Tibial nerve (tissue), 4 donors: ENCODE data around the gene TJP3. TPM values are rescaled to one million over a fixed set of nuclear protein-coding genes. Genes with fewer than 3 reads are reported as not detected.
A peak's percentile ranks its signal among the peaks of the same experiment; 100 is the strongest.
"Not testable (repeated sequence)": the region's sequence is repeated elsewhere in the genome, so short reads cannot be mapped to it uniquely, and the experiment has no call there.

ENCODE experiments used
- DNase-seq, 2 donors: peaks; one replicate each; pipeline ENCODE4 v3.0.0-alpha.2; 2019; ENCODE audit warnings: low spot score in 2 of 2
- H3K27ac ChIP-seq, 4 donors: fragments of 200-600 bp; sonication (generic) in 3 of 4; one replicate each; pipeline ENCODE4 v1.5.1; 2017 to 2019; ENCODE audit warnings: mild to moderate bottlenecking in 1 of 4
- H3K27me3 ChIP-seq, 2 donors: fragments of 200-600 bp; sonication (generic) in 1 of 2; one replicate each; pipeline versions ENCODE4 v1.5.1 to v1.6.0; 2017 to 2019
- H3K36me3 ChIP-seq, 3 donors: fragments of 200-600 bp; sonication (generic); one replicate each; pipeline ENCODE4 v1.5.1; 2018 to 2019
- H3K4me1 ChIP-seq, 4 donors: fragments of 200-600 bp; sonication (generic) in 3 of 4; one replicate each; pipeline ENCODE4 v1.5.1; 2017 to 2019
- H3K4me3 ChIP-seq, 4 donors: fragments of 200-600 bp; sonication (generic) in 3 of 4; one replicate each; pipeline ENCODE4 v1.5.1; 2017 to 2019; ENCODE audit warnings: mild to moderate bottlenecking in 1 of 4, moderate library complexity in 1 of 4
- H3K9me3 ChIP-seq, 4 donors: fragments of 200-600 bp; sonication (generic) in 3 of 4; one replicate each; pipeline ENCODE4 v1.5.1; 2017 to 2019
- CTCF ChIP-seq, 5 experiments: fragments of 200-600 bp in 3 of 5; fragments of 450-650 bp in 2 of 5; sonication (generic) in 3 of 5; IDR thresholded peaks; one replicate each; pipeline ENCODE4 v1.5.1; 2016 to 2019; ENCODE audit warnings: antibody characterized with exemption in 5 of 5, mild to moderate bottlenecking in 3 of 5, moderate library complexity in 2 of 5
- EP300 ChIP-seq, 2 donors: sonication (generic); formaldehyde crosslinking; IDR thresholded peaks; one replicate each; pipeline ENCODE4 v1.6.1; 2017; ENCODE audit warnings: antibody characterized with exemption in 2 of 2, mild to moderate bottlenecking in 1 of 2
- POLR2A ChIP-seq, 2 donors: fragments of 450-650 bp; IDR thresholded peaks; one replicate each; pipeline ENCODE4 v1.6.1; 2017; ENCODE audit warnings: antibody characterized with exemption in 2 of 2, mild to moderate bottlenecking in 2 of 2, moderate library complexity in 2 of 2
- WGBS, 2 donors: methylation state at CpG; one replicate each; pipeline ENCODE4 v1.1.5; 2018; 5-methylcytosine and 5-hydroxymethylcytosine counted together
- total RNA-seq, 4 donors: library from RNA; depleted of rRNA; stranded (reverse); fragments of >200 nt; gene quantifications; one replicate each; pipeline ENCODE4 v1.1.0, GENCODE V29; 2016

TJP3 gene
- total RNA-seq, 4 donors from 2014 or later: 0.21 to 0.90 (median 0.22) TPM; not detected in 1

- peaks cover 2 to 81% (median 12%) of the 10 kb centered on the region in 3 donors for H3K36me3 ChIP-seq
- H3K27ac ChIP-seq: no peak overlapping the region
- no peak for DNase-seq
- H3K27me3 ChIP-seq: no peaks in the 10 kb centered on the region
- no peak for TF ChIP-seq POLR2A (IDR thresholded peaks at IDR 0.05)
- no peak for TF ChIP-seq EP300 (IDR thresholded peaks at IDR 0.05)
- no peak for TF ChIP-seq CTCF (IDR thresholded peaks at IDR 0.05)
- H3K9me3 ChIP-seq: no peaks in the 10 kb centered on the region
- peaks cover 0 to 3% (median under 1%) of the 10 kb centered on the region in 4 donors for H3K4me1 ChIP-seq
- 95% methylated on average over 27 to 38 of the region's 51 CpGs for WGBS, 2 donors
- H3K4me3 ChIP-seq: no peak overlapping the region
Measured at GRCh38 chr19:3753631-3754410, 45.6 kb downstream of the TJP3 start.

GRCh38 chr19:3757705-3758104 lies 49.5 kb downstream of the TJP3 start:
- peaks cover 0 to 62% (median 0%) of the 10 kb centered on the region in 3 donors for H3K36me3 ChIP-seq
- 95% methylated on average over 7 of the region's 7 CpGs for WGBS, 2 donors

GRCh38 chr19:3758297-3758696 lies 50.1 kb downstream of the TJP3 start:
- H3K36me3 ChIP-seq: peaks cover 0 to 56% (median 0%) of the 10 kb centered on the region in 3 donors
- not testable (repeated sequence) for DNase-seq, H3K4me3 ChIP-seq, H3K27me3 ChIP-seq, H3K9me3 ChIP-seq, H3K27ac ChIP-seq
- WGBS, 2 donors: 96 to 98% methylated on average over 13 of the region's 13 CpGs
- H3K4me1 ChIP-seq: peaks cover 0 to 40% (median 15%) of the 10 kb centered on the region in 4 donors

More at GRCh38 chr19:3757705-3758104, 49.5 kb downstream of the TJP3 start:
- H3K4me1 ChIP-seq: peaks cover 0 to 35% (median 15%) of the 10 kb centered on the region in 4 donors
- DNase-seq, H3K27ac ChIP-seq, H3K27me3 ChIP-seq, H3K9me3 ChIP-seq, H3K4me3 ChIP-seq: not testable (repeated sequence)

GRCh38 chr19:3759482-3760254 lies 51.5 kb downstream of the TJP3 start:
- TF ChIP-seq EP300 (IDR thresholded peaks at IDR 0.05) (no peak), CTCF (IDR thresholded peaks at IDR 0.05) (no peak), POLR2A (IDR thresholded peaks at IDR 0.05) (no peak)
- Histone ChIP-seq H3K4me1 (peaks cover 0 to 43% (median 15%) of the 10 kb centered on the region in 4 donors), H3K27me3 (no peaks in the 10 kb centered on the region), H3K27ac (no peak overlapping the region), H3K9me3 (no peaks in the 10 kb centered on the region), H3K36me3 (peaks cover 0 to 42% (median 0%) of the 10 kb centered on the region in 3 donors), H3K4me3 (no peak overlapping the region)
- 83 to 85% methylated on average over 8 to 17 of the region's 19 CpGs for WGBS, 2 donors
- no peak for DNase-seq

- peaks cover 0 to 43% (median 15%) of the 10 kb centered on the region in 4 donors for H3K4me1 ChIP-seq
- H3K4me3 ChIP-seq: peak overlapping the region; percentile 75 to 98 (median 85)
- peaks cover 0 to 45% (median 6%) of the 10 kb centered on the region in 3 donors for H3K36me3 ChIP-seq
- TF ChIP-seq POLR2A (IDR thresholded peaks at IDR 0.05) (no peak), EP300 (IDR thresholded peaks at IDR 0.05) (no peak), CTCF (IDR thresholded peaks at IDR 0.05) (no peak)
- WGBS, 2 donors: 24 to 34% methylated on average over 7 of the region's 7 CpGs
- DNase-seq: no peak
- H3K27ac ChIP-seq: peak overlapping the region; percentile 96 to 99 (median 96)
- H3K27me3 ChIP-seq: no peaks in the 10 kb centered on the region
- no peaks in the 10 kb centered on the region for H3K9me3 ChIP-seq
Measured at GRCh38 chr19:3760871-3761361, 52.7 kb downstream of the TJP3 start.
